GM23338 (cell line): ENCODE measurements around the gene NUSAP1. TPM values are rescaled to one million over a fixed set of nuclear protein-coding genes. Genes with fewer than 3 reads are reported as not detected.

Experiments
- ATAC-seq: fragments of 200-7000 bp; cut with Tn5 transposase; 3 replicates; pipeline ENCODE4 v1.9.1; 2020
- DNase-seq: peaks from one replicate; pipeline ENCODE4 v3.0.0-alpha.2; 2015; ENCODE audit warnings: low spot score
- H2AFZ ChIP-seq: fragments of 200-600 bp; sonication (generic); 2 replicates; pipeline ENCODE4 v1.8.0; 2016; ENCODE audit warnings: antibody characterized with exemption, mild to moderate bottlenecking, moderate library complexity
- H3F3A ChIP-seq: fragments of 200-600 bp; sonication (generic); replicated peaks from 2 replicates; pipeline ENCODE4 v1.8.0; 2017; ENCODE audit warnings: antibody characterized with exemption, mixed run types, low read depth
- H3K27ac ChIP-seq: fragments of 200-600 bp; sonication (generic); 2 replicates; pipeline ENCODE4 v1.6.1; 2016; ENCODE audit warnings: low read depth
- H3K27me3 ChIP-seq: fragments of 200-600 bp; sonication (generic); 2 replicates; pipeline ENCODE4 v1.8.0; 2016; ENCODE audit warnings: mild to moderate bottlenecking, mixed run types, moderate library complexity; ENCODE audit not compliant: insufficient read depth
- H3K36me3 ChIP-seq: fragments of 200-600 bp; sonication (generic); 2 replicates; pipeline ENCODE4 v1.8.0; 2016; ENCODE audit warnings: mild to moderate bottlenecking; ENCODE audit not compliant: insufficient read depth
- H3K4me1 ChIP-seq: fragments of 200-600 bp; sonication (generic); 2 replicates; pipeline ENCODE4 v1.8.0; 2016; ENCODE audit warnings: mild to moderate bottlenecking, moderate library complexity; ENCODE audit not compliant: insufficient read depth
- H3K4me2 ChIP-seq: fragments of 200-600 bp; sonication (generic); 2 replicates; pipeline ENCODE4 v1.7.1; 2017; ENCODE audit warnings: mixed run types
- H3K4me3 ChIP-seq: fragments of 200-600 bp; sonication (generic); 2 replicates; pipeline ENCODE4 v1.6.1; 2016; ENCODE audit warnings: mixed run types
- H3K79me2 ChIP-seq: fragments of 200-600 bp; sonication (generic); replicated peaks from 2 replicates; pipeline ENCODE4 v1.8.0; 2017; ENCODE audit warnings: mild to moderate bottlenecking; ENCODE audit not compliant: insufficient read depth
- H3K9me2 ChIP-seq: fragments of 200-600 bp; sonication (generic); 2 replicates; pipeline ENCODE4 v1.8.0; 2017; ENCODE audit not compliant: insufficient read depth
- H4K20me1 ChIP-seq: fragments of 200-600 bp; sonication (generic); replicated peaks from 2 replicates; pipeline ENCODE4 v1.8.0; 2017; ENCODE audit warnings: mild to moderate bottlenecking; ENCODE audit not compliant: insufficient read depth
- H3K27ac Mint-ChIP-seq: 2 replicates; pipeline ENCODE4 v1.8.0; 2020; ENCODE audit warnings: inconsistent platforms, mild to moderate bottlenecking, moderate library complexity, mixed read lengths
- H3K27me3 Mint-ChIP-seq: 3 replicates; pipeline ENCODE4 v1.8.0; 2022; ENCODE audit warnings: low read depth, mild to moderate bottlenecking, moderate library complexity, mixed read lengths, inconsistent platforms; ENCODE audit not compliant: insufficient read depth, poor library complexity
- H3K36me3 Mint-ChIP-seq: 3 replicates; pipeline ENCODE4 v1.8.0; 2021; ENCODE audit warnings: low read depth, mild to moderate bottlenecking, inconsistent platforms, moderate library complexity, mixed read lengths
- H3K4me1 Mint-ChIP-seq: 3 replicates; pipeline ENCODE4 v1.8.0; 2020; ENCODE audit warnings: mild to moderate bottlenecking, inconsistent platforms, mixed read lengths
- H3K4me3 Mint-ChIP-seq: 3 replicates; pipeline ENCODE4 v1.8.0; 2021; ENCODE audit warnings: moderate library complexity, mild to moderate bottlenecking, inconsistent platforms, mixed read lengths
- H3K9me3 Mint-ChIP-seq: 3 replicates; pipeline ENCODE4 v1.8.0; 2020; ENCODE audit warnings: moderate library complexity, mild to moderate bottlenecking, inconsistent platforms, mixed read lengths
- CREB1 ChIP-seq: fragments of 250-450 bp; sonication (Bioruptor Pico); IDR thresholded peaks from 2 replicates; pipeline ENCODE4 v1.5.0; 2020; ENCODE audit warnings: low read depth, mild to moderate bottlenecking, moderate library complexity
- CTCF ChIP-seq, 2 experiments: fragments of 200-600 bp in 1 of 2; sonication (generic) in 1 of 2; conservative IDR thresholded peaks; 2 replicates each; pipeline versions ENCODE4 v1.5.1 to v1.6.1; 2016 to 2017; ENCODE audit warnings: antibody characterized with exemption in 2 of 2, low read depth in 2 of 2, mild to moderate bottlenecking in 2 of 2, moderate library complexity in 1 of 2
- ETS1 ChIP-seq: IDR thresholded peaks from 2 replicates; pipeline ENCODE4 v1.6.1; 2016; ENCODE audit warnings: antibody characterized with exemption
- EZH2 ChIP-seq: fragments of 200-600 bp; sonication (generic); IDR thresholded peaks from one replicate; pipeline ENCODE4 v1.8.0; 2017; ENCODE audit warnings: antibody characterized with exemption, mild to moderate bottlenecking, low read depth; ENCODE audit not compliant: unreplicated experiment
- EZH2phosphoT487 ChIP-seq: fragments of 200-600 bp; sonication (generic); IDR thresholded peaks from one replicate; pipeline ENCODE4 v1.8.1; 2018; ENCODE audit warnings: antibody characterized with exemption; ENCODE audit not compliant: unreplicated experiment
- JUNB ChIP-seq: IDR thresholded peaks from one replicate; pipeline ENCODE4 v1.6.1; 2016; ENCODE audit warnings: antibody characterized with exemption; ENCODE audit not compliant: unreplicated experiment
- NANOG ChIP-seq: IDR thresholded peaks from 2 replicates; pipeline ENCODE4 v1.6.1; 2016; ENCODE audit warnings: antibody characterized with exemption, borderline replicate concordance
- POLR2AphosphoS5 ChIP-seq: IDR thresholded peaks from 2 replicates; pipeline ENCODE4 v1.6.1; 2016; ENCODE audit warnings: antibody characterized with exemption, low read depth
- REST ChIP-seq: IDR thresholded peaks from one replicate; pipeline ENCODE4 v1.6.1; 2018; ENCODE audit warnings: antibody characterized with exemption; ENCODE audit not compliant: unreplicated experiment
- STAT1 ChIP-seq: IDR thresholded peaks from one replicate; pipeline ENCODE4 v1.6.1; 2016; ENCODE audit warnings: antibody characterized with exemption; ENCODE audit not compliant: unreplicated experiment
- ZNF114 ChIP-seq: fragments of 250-450 bp; sonication (Bioruptor Pico); IDR thresholded peaks from 2 replicates; pipeline ENCODE4 v1.5.0; 2020; ENCODE audit warnings: mild to moderate bottlenecking, moderate library complexity
- ZNF331 ChIP-seq: fragments of 250-450 bp; sonication (Bioruptor Pico); IDR thresholded peaks from 2 replicates; pipeline ENCODE4 v1.5.0; 2020; ENCODE audit warnings: low read depth, mild to moderate bottlenecking, moderate library complexity
- ZNF462 ChIP-seq: fragments of 250-450 bp; sonication (Bioruptor Pico); IDR thresholded peaks from 2 replicates; pipeline ENCODE4 v1.5.0; 2020; ENCODE audit warnings: mild to moderate bottlenecking, moderate library complexity
- polyA plus RNA-seq: library from polyadenylated mRNA; unstranded; fragments of >200 nt; fragmentation: Nextera tagmentation; extraction: Ambion mirVana; gene quantifications from 2 replicates; pipeline ENCODE4 v1.2.1, GENCODE V29; 2016
- total RNA-seq: library from RNA; depleted of rRNA; stranded (reverse); fragments of >200 nt; shearing (Covaris generic); gene quantifications from 2 replicates; pipeline ENCODE4 v1.2.3, GENCODE V29; 2014

The NUSAP1 gene
- total and polyA plus RNA-seq, 2 experiments from 2014 or later: 126 to 272 TPM

- no peak overlapping the region for H3K4me3 Mint-ChIP-seq
- no peak overlapping the region for H3K4me3 ChIP-seq
- peaks cover 74% of the 10 kb centered on the region for H3K79me2 ChIP-seq
- no peaks in the 10 kb centered on the region for H3K27me3 ChIP-seq
- peaks cover 43% of the 10 kb centered on the region for H3K36me3 ChIP-seq
- peaks cover 17% of the 10 kb centered on the region for H3K4me1 Mint-ChIP-seq
- H3K4me2 ChIP-seq: no peak overlapping the region
- H3K9me3 Mint-ChIP-seq: no peaks in the 10 kb centered on the region
- no peak overlapping the region for H3K27ac Mint-ChIP-seq
- no peak overlapping the region for H2AFZ ChIP-seq
- no peak for DNase-seq
- TF ChIP-seq ZNF462 (CRISPR knock-in tag) (no peak), STAT1 (no peak), EZH2phosphoT487 (no peak), CREB1 (CRISPR knock-in tag) (no peak), JUNB (no peak), ZNF331 (CRISPR knock-in tag) (no peak), ZNF114 (CRISPR knock-in tag) (no peak), POLR2AphosphoS5 (no peak), NANOG (no peak), ETS1 (no peak), EZH2 (no peak), CTCF (conservative IDR thresholded peaks at IDR 0.05; ENCODE audit: low read depth in 2 of 2) (no peak), REST (no peak)
- H4K20me1 ChIP-seq: peaks cover 39% of the 10 kb centered on the region
- no peaks in the 10 kb centered on the region for H3K9me2 ChIP-seq
- ATAC-seq: no peak
- peaks cover 4% of the 10 kb centered on the region; the same call in 1 of the 2 replicates for H3K4me1 ChIP-seq
- H3K27ac ChIP-seq: peak overlapping the region; percentile 48; the same call in 1 of the 2 replicates
- peaks cover 2% of the 10 kb centered on the region for H3K27me3 Mint-ChIP-seq
- peaks cover 63% of the 10 kb centered on the region for H3K36me3 Mint-ChIP-seq
- peaks cover 5% of the 10 kb centered on the region; the same call in 1 of the 2 replicates for H3F3A ChIP-seq
These were observed 42.7 kb upstream of the NUSAP1 start for GRCh38 chr15:41289953-41290352.
